SK-N-MC (cell line): ENCODE data around the gene TGFA.

Source experiments
- EZH2 ChIP-seq: fragments of 200-600 bp; sonication (generic); IDR thresholded peaks from one replicate; pipeline ENCODE4 v1.6.1; 2017; ENCODE audit warnings: antibody characterized with exemption
- FOXP2 ChIP-seq: optimal IDR thresholded peaks from 2 replicates; pipeline ENCODE3; 2011; ENCODE audit warnings: mild to moderate bottlenecking, moderate library complexity; ENCODE audit not compliant: insufficient read depth; ENCODE audit errors: extremely low read length, control extremely low read depth
- POLR2AphosphoS5 ChIP-seq: IDR thresholded peaks from 2 replicates; pipeline ENCODE4 v1.6.1; 2012; ENCODE audit warnings: mild to moderate bottlenecking, low read depth, low read length, borderline replicate concordance

DNA sequence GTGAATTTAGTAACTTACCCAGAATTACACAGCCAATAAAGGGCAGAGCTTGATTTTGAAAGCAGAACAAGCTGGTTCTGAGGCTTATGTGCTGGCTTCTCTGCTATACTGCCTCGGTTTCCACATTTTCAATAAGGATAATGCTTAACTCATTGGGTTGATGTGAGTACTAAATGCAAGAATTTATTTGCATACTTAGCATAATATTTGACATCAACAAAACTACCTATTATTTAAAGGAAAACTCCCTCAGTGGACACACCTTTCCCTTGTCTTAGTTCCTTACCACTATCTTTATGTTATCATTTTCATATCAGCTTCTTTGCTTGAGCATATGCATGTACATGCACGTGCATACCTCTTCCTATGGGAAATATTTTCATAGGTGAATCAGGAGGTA is 3.0 kb upstream of the TGFA start:
- TF ChIP-seq POLR2AphosphoS5 (no peak), EZH2 (no peak), FOXP2 (no peak)
